Measurements from ENCODE around the gene BCR. TPM values are rescaled to one million over a fixed set of nuclear protein-coding genes. Genes with fewer than 3 reads are reported as not detected.
A peak's percentile ranks its signal among the peaks of the same experiment; 100 is the strongest.

BCR gene
- total RNA-seq, 1 experiment from 2014 or later: 77.0 TPM

GRCh38 chr22:23230348-23231068, 50.2 kb downstream of the BCR start:
- H3K4me3 Mint-ChIP-seq: peak overlapping the region; percentile 8 to 61; a peak in 4 of 5 replicates
- Histone ChIP-seq H3K9ac (ENCODE audit: extremely low read depth, insufficient read length, low read length) (no peak overlapping the region), H2BK15ac (ENCODE audit: low read depth, low read length) (no peak overlapping the region), H3K79me1 (ENCODE audit: insufficient read depth, low read depth, low read length, poor library complexity, severe bottlenecking) (peaks cover 13% of the 10 kb centered on the region), H3K79me2 (ENCODE audit: insufficient read depth, low read length) (peaks cover 35% of the 10 kb centered on the region; the same call in 1 of the 2 replicates), H3K4me1 (ENCODE audit: insufficient read depth, low read length) (peaks cover 25% of the 10 kb centered on the region), H3K9me3 (ENCODE audit: control insufficient read depth, low read depth, low read length) (peaks cover 4% of the 10 kb centered on the region), H4K8ac (replicated peaks; ENCODE audit: insufficient read length, low read depth, low read length) (no peak overlapping the region), H3K14ac (ENCODE audit: insufficient read depth, low read length) (no peak overlapping the region), H2BK120ac (ENCODE audit: low read depth, low read length, poor library complexity, severe bottlenecking) (no peak overlapping the region), H4K5ac (ENCODE audit: insufficient read length, low read depth, low read length) (no peak overlapping the region), H3K23me2 (ENCODE audit: insufficient read length, low read depth, low read length, poor library complexity, severe bottlenecking) (no peaks in the 10 kb centered on the region), H3K18ac (ENCODE audit: insufficient read length, low read depth, low read length) (no peak overlapping the region), H2AK5ac (ENCODE audit: insufficient read length, low read length) (no peak overlapping the region), H4K91ac (ENCODE audit: insufficient read length, low read depth, low read length) (no peak overlapping the region), H3K4ac (ENCODE audit: low read depth, low read length) (no peak overlapping the region), H3K27ac (ENCODE audit: insufficient read length, low read depth, low read length) (peak overlapping the region; percentile 56), H3K4me2 (ENCODE audit: insufficient read depth, insufficient read length, low read length) (peak overlapping the region; percentile 20), H3K27me3 (ENCODE audit: insufficient read depth, low read length) (no peaks in the 10 kb centered on the region), H3T11ph (ENCODE audit: low read length) (no peak overlapping the region), H2BK20ac (ENCODE audit: low read depth, low read length, poor library complexity, severe bottlenecking) (no peak overlapping the region), H2AFZ (ENCODE audit: low read length) (no peak overlapping the region), H2BK12ac (ENCODE audit: insufficient read length, low read depth, low read length) (no peak overlapping the region), H3K56ac (ENCODE audit: insufficient read length, low read depth, low read length) (no peak overlapping the region), H3K23ac (ENCODE audit: insufficient read length, low read depth, low read length) (no peak overlapping the region), H2BK5ac (ENCODE audit: insufficient read length, low read length) (no peak overlapping the region), H4K20me1 (ENCODE audit: control insufficient read depth, insufficient read depth, insufficient read length) (no peaks in the 10 kb centered on the region)
- H3K36me3 Mint-ChIP-seq (ENCODE audit: insufficient read depth in 1 of 3, low read depth in 3 of 3): peaks cover 27 to 37% (median 36%) of the 10 kb centered on the region in 3 experiments
- peaks cover 66 to 76% of the 10 kb centered on the region in 2 experiments for H3K4me1 Mint-ChIP-seq
- no peak for TF ChIP-seq CTCF (conservative IDR thresholded peaks at IDR 0.05)
- no peaks in the 10 kb centered on the region; the same call in 1 of the 2 replicates for H3K27me3 Mint-ChIP-seq (ENCODE audit: low read depth)
- peak; percentile 73 for DNase-seq
- H3K9me3 Mint-ChIP-seq: peaks cover 20 to 22% of the 10 kb centered on the region in 2 experiments
- WGBS (ENCODE audit: extremely low coverage, insufficient read length, low lambda C conversion rate): no CpG with 5 or more reads among the region's 10 CpGs
- H3K27ac Mint-ChIP-seq: peak overlapping the region; percentile 82 to 99 (median 97)
